HG02571 (cell line): ENCODE results near the gene UPF1.

Source experiments
- ATAC-seq: cut with Tn5 transposase; IDR thresholded peaks from one replicate; pipeline ENCODE4 v1.9.1; 2021; ENCODE audit warnings: mild to moderate bottlenecking, moderate library complexity; ENCODE audit not compliant: unreplicated experiment

The UPF1 gene

DNA sequence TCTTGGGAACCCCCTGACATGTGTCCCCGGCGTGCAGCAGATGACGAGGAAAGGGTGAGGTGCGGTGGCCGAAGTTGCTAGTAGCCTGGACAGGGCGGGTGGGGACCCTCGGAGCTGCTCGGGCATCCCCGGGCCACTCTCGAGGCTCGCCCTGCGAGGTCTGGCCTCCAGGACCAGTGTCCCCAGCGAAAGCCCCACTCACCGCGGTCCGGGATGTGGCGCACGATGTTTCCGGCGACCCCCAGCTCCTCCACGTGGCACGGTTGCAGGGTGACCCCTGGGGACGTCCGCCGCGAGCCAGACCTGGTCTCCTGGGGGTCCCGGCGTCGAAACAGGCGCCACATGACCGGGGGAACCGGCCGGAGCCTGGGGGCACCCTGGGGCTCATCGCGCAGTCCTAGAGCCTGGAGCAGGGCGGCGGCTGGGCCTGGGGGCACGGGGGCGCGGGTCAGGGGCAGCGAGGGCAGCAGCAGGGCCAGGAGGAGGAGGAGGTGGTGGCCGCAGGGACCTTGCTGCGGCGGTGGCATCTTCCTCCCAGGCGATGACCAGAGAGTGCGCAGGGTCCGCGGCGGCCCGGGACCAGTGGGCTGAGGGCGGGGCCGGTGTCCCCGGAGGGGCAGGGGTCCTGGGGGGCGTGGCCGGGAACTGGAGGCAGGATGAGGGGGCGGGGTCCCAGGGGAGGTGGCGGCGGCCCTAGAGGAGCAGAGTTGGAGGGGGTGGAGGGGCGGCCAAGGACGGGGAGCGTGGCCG is 38.2 kb downstream of the UPF1 start:
- ATAC-seq, result no peak

DNA sequence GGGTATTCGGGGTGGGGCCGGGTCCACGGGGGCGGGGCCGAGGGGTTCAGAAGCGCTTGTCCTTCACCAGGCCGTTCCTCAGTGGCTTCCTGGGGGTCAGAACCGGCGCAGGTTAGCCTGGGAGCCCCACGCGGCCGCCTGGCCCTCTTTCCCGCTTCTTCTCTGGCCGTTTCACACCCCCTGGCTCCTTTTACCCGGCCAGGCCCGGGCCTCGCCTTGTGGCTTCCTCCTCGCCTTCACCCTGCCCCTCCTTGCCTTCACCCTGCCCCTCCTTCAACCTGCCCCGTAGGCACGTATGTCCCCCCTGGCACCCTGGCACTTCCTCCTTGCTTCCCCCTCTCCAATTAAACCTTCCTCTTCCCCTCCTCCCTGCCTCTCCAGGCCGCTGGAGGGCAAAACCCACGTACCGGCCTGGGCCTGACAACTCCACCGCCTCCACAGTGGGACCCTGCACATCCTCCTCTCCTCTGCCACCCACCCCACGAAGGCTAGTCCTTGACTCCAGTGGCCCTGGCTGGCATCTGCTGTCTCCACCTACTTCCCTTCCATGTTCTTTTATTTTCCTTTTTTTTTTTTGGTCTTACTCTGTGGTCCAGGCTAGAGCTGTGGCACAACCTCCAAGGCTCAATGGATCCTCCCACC is 38.9 kb downstream of the UPF1 start:
- no peak for ATAC-seq

DNA sequence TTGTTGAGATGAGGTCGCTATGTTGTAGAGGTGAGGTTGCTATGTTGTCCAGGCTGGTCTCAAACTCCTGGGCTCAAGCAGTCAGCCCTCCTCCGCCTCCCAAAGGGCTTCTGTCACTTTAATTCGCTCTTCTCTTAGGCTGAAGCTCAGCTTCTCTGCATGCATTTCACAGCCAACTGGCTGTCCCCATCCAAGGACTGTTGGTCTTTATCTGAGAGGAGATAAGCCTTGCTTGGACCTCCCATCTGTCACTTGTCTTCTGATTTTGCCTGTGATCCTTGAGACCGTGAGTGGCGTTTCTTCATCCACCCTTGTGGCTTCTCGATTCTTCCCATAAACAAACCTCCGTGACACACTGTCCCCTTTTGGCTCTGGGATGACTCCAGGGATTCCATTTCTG is 39.8 kb downstream of the UPF1 start:
- ATAC-seq, result no peak

DNA sequence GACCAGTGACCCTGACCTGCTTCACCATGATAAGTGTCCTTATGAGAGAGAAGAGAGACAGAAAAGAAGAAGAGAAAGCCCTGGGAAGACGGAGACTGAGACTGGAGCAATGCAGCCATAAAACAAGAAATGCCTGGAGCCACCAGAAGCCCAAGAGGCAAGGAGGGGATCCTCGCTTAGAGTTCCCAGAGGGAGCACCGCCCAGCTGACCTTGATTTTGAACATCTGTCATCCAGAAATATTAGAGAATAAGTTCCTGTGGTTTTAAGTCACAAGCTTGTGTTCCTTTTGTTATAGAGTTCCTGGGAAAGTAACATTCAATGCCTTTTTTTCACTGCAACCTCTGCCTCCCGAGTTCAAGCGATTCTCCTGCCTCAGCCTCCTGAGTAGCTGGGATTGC is 44.0 kb downstream of the UPF1 start:
- ATAC-seq, result no peak

DNA sequence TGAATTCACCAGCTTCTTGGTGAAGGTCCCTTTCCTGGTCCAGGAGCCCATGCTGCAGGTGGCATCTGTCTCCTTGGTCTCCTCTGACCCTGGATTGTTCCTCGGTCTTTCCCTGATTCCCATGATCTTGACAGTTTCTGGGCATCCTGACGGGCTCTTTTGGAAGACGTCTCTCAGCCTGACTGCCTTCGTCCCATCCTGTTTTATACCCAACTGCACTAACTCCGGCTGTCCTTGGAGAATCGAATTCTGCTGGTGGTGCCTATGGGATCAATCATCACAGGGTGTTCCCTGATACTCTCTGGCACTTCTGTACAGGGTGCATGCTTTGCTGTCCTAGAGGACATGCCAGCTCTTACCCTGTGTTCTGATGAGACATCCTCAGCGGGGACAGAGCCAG is 45.1 kb downstream of the UPF1 start:
- ATAC-seq, result no peak

DNA sequence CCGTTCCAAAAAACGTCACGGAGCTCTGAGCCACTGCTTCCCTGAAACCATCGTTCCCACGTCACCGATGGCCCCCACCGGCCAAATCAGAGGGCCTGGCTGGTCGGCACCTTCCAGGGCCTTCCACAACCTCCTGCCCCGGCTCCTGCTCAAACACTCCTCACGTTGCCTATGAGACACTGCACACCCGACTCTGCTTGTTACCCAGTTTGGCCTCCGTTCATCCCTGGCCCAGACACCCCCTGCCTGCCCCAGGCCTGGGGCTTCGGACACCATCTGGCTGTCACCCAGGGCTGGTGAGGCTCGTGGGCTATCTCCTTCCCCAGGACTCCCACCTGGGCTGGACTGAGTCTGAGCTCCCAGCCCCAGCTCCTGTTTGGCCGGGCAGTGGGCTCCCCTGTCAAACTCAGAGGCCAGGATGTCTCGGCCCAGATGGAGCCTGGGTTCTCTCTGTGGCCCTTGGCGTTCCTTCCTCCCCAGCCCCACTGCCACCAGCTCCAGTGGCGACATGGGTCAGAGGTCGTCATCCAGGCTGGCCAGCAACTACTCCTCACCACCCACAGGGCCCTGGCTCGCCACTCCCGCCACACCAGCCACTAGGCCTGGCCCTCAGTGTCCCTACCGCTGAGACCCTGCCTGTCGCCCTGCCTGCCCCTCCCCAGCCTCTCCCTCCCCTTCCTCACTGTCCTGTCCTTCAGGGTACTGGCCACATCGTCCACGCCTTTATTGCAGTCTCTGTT is 46.5 kb downstream of the UPF1 start:
- no peak for ATAC-seq

DNA sequence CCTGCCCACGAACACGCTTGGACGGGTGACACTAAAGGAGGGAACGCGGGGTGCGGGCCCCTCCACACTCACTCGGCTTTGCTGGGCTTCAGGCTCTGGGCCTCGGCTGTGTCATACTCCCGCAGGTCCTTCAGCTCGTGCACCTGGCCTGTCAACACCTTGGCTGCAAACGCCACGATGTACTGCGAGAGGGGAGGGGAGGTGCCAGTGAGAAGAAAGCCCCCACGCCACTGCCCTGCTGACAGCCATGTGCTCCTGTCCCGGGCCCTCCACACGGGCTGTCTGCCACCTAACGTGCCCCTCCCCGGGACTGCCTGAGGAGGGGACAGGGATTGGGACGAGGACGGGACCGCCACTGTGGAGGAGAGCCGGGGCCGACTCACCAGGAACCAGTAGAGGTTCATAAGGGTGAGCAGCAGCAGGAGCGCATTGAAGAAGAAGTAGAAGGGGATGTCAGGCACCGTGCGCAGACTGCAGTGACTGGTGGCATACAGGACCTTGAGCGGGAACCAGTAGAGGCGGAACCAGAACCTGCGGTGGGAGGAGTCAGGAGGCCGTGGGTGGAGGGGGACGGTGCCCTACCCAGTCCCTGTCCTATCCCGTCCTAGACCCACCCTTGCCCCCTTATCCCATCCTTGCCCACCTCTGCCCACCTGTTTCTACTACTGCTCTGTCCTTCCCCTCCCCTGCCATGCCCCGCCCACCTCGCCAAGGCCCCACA is 47.3 kb downstream of the UPF1 start:
- no peak for ATAC-seq

DNA sequence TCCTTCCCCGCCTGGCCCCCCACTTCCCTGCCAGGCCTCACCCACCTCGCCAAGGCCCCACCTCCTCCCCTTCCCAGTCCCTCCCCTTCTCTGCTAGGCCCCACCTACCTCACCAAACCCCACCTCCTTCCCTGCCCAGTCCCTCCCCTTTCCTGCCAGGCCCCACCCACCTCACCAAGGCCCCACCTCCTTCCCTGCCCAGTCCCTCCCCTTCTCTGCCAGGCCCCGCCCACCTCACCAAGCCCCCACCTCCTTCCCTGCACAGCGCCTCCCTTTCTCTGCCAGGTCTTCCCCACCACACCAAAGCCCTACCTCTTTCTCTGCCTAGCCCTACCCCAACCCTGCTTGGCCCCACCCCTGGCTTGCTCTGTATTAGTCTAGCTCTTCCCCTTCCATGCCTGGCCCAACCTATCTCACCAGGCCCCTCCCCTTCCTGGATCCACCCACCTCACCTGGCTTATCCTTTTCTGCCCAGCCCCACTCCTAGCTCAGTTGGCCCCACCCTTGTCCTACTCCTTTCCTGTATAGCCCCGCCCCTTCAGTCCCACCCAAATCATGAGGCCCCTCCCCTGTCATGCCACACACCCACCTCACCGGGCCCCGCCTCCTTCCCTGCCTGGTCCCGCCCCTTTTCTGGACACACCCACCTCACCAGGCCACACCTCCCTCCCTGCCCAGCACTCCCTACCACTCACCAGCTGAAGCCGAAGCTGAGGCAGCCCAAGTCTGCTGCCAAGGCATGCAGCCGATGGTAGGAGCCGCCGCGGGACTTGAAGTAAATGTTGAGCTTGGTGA is 48.0 kb downstream of the UPF1 start:
- ATAC-seq, result no peak

DNA sequence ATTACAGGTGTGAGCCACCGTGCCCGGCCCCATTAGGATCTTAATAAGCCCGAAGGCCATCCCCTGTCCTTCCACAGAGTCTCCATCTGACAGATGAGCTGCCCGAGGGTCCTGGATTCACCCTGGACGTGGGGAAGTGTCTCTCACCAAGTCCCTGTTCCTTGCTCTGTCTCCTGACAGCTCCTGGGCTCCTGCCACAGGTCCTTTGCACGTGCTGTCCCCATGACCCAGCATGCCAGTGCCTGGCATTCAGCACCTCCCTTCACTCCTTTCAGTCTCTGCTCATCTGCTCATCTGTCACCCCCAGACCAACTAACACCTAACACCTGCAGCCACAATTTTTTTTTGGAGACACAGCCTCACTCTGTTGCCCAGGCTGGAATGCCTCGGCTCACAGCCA is 49.7 kb downstream of the UPF1 start:
- no peak for ATAC-seq

DNA sequence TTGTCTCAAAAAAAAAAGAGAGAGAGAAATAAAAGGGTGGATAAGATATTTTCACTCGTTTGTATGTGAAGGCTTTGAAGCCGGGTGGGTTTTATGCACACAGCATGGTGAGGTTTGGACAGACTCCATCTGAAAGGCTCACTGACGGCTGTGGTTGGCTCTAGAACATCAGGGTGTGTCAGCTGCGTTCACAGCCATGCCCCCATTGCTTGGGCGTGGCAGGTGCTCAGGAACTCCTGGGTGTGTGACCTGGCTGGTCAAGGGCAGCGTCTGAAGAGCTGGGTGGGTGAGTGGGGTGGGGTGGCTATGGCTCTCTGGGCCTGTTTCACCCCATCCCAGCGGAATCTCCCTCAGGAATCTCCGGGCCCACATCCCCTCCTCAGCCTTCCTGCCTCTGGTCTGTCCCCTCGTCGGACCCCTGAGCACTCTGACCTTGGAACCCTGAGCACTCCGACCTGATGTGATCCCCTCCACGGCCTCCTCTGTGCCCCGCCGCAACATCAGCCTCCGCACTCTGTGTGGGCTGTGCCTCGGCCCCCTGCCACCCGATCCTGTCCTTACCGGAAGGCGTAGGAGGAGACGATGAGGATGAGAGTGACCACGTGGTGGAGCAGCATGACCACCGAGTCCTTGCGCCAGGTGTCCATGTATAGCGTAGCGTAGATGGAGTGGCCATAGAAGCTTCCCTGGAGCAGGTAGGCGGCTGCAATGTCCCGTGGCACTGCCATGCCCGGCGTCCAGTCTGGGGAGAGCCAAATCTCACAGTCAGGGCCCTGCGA is 52.0 kb downstream of the UPF1 start:
- ATAC-seq, result no peak

DNA sequence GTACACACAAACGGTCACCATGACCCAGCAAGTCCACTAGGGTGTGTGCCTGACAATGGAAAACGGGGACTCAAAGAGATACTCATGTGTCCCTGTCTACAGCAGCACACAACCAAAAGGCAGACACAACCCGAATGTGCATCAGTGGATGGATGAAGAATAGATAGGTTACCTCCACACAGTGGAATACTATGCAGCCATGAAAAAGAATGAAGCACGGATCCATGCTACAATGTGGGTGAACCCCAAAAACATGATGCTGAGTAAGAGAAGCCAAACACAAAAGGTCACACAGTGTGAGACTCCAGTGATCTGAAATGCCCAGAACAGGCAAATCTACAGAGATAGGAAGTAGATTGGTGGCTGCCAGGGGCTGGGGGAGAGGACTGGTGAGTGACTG is 55.2 kb downstream of the UPF1 start:
- ATAC-seq, result no peak

DNA sequence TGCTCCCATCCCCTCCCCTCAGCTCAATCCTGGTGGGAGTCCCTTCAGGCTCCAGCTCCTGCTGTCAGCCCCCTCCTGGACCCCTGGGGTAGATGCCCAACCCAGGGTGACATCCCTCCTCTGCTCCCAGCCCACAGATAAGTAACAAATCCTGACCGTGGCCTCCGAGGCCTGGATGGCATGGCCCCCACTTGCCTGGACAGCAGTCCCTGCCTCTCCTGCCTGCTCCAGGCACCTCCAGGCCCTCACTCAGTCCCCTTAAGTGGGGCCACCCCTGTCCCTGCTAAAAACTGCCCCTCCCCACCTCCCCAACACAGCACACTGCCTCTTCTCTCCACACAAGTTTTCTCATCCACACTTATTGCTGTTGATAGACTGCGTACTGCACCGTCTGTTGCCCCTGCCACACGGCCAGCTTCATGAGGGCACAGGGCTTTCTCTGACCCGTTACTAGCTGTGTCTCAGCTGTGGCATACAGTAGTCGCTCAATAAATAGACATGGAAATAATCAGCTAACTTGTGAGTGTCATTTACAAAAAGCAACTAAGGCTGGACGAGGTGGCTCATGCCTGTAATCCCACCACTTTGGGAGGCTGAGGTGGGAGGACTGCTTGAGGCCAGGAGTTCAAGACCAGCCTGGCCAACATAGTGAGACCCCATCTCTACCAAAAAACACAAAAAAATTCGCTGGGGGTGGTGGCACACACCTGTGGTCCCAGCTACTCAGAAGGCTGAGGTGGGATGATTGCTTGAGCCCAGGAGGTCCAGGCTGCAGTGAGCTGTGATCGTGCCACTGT is 58.4 kb downstream of the UPF1 start:
- no peak for ATAC-seq

DNA sequence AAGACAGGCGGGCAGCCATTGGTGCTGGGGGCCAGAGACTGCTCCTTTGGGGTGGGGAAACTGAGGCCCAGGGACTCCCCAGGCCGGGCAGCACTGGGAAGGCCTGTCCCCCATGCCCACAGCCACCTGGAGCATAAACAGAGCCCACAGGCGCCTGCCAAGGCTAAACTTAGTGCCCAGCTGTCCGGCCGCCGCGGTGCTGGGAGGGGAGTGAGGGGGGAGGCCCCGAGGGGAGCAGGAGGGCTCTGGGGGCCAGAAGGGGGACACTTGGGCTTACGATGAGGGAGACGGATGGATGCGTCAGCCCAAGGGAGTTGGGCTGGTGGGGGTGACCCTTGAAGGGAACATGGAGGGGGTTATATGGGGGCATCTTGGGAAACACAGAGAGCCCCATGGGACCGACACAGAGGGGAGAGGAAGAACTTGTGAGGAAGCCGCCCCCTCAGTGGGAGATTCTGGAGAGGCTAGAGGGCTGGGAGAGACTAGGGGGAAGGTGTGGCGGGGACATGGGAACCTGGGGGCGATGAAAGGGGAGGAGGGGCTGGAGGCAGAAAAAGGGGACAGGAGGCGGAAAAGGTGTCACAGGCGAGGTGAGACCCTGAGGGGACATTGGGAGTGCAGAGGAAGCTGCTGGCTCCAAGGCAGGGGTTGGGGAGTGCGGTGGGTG is 62.0 kb downstream of the UPF1 start:
- no peak for ATAC-seq

DNA sequence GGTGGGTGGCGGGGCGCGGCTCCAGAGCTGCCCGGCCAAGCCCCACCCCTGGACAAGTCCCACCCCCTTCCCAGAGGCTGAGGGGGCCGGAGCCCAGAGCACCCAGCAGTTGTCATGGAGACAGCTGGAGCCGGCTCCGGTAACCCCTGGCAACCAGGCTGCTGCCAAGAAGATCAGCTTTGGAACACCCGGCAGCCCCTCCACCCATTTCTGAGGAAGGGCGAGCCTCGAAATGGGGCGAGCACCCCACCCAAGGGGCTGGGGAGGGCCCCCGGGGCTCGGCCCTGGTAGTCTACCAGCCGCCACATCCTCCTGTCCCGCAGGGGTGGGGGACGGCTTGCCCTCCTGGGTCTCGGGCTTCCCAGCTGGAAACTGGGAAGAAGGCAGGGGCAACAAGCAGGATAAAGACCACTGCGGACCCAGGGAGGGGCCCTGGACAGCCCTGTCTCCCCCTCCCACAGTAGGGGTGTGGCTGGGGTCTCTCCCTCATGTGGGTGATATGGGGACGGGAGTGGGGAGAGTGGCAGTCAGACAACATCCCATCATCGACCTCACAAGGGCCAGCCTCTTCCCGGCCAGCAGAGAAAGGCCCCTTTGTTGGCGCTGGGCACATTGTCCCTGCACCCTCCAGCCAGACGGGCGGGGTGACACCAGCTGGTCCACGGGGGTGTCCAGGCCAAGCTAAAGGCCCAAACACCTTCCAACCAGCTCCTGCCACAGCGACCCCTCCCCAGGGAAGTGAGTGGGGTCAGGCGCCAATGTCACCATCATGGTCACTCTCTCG is 62.7 kb downstream of the UPF1 start:
- ATAC-seq, result no peak

DNA sequence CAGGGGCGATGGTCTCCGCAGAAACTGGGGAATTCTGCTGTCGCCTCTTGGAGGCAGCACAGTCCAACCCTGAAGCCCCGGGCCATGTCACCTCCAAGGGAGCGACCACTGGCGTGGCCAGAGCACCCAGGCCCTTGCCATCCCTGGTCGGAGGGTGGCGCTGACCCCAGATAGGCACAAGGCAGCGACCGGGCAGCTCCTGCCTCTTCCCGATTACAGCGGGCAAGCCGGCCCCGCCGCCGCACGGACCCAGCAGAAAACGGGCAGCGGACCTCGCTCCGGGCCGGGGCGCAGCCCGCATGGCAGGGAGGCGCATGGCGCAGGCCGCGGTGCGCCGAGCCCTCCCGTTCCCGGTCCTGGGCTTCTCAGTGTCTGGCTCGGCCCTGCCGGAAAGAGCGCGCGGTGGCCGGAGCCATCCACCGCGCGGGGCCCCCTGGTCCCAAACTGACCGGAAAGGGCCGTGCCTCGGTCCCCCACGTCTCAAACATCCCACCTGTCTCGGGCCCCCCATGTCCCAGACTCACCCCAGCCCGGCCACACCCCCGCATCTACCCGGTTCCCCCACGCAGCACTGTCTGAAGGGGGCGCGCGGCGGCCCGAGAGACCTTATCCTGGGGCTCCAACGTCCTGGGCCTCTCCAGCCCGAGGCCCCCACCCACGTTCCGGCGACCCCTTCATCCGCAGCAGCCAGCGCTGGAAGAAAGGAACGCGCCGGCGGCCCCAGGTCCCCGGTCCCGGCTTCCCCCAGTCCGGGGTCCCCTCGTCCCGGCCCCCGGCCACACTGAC is 63.5 kb downstream of the UPF1 start:
- ATAC-seq, result no peak

DNA sequence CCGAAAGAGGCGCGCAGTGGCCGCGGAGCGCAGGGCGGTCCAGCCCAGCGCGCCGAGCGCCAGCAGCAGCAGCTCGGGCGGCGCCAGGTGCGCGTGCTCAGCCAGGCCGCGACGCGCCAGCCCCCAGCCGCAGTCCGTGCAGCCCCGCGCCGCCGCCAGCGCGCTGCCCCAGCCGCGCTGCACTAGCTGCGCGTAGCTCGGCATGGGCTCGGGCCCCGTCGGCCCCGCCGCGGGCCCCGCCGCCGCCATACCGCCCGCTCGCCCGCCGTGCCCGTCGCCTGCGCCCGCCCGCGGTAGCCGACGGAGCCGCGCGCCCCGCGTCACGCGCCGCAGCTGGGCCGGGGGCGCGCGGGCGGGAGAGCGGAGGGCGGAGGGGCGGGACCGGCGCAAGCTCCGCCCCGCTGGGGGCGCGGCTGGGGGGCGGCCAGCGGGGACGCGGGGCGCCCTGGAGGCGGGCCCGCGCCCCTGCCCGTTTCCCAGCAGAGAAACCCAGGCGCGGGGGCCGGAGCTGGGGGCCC is 64.1 kb downstream of the UPF1 start, which contains the start of gene CERS1:
CERS1 (minus strand) TSS at position 335 of the 518 bp plus-strand sequence; CDS start at position 249, 86 bp downstream.
- no peak for ATAC-seq

DNA sequence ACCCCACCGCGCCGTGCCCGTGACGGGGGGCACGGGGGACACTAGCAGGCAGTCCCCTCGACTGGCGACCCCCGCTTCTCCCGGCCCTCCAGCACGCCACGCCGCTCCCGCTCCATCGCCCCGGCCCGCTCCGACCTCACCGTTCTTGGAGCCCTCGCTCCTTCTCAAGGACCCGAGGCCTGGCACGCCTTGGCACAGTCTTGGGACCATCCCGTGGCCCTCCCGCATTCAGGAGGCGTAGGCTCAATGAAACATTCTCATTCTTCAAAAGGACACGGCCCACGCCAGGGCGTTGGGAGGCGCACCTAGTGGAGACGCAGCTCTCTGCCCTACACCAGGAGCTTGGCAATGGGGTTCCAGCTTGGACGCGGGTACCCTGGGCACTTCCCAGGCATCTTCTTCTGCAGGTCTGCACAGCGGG is 64.7 kb downstream of the UPF1 start:
- no peak for ATAC-seq
